A673 (cell line): Measurements from ENCODE around the gene RPL6. TPM values are rescaled to one million over a fixed set of nuclear protein-coding genes. Genes with fewer than 3 reads are reported as not detected.

Experiments used
- BruUV-seq: library from RNA; stranded (reverse); fragments of 400-500 nt; replicated peaks from 2 replicates; lab custom pipeline; 2021; lab: Mats Ljungman, UMichigan
- CTCF ChIA-PET: fragments of 300-600 bp; sonication (Branson Sonifier 250); formaldehyde crosslinking; loops from one replicate; lab custom pipeline; 2022; ENCODE audit warnings: antibody characterized with exemption; lab: Charles Lee
- POLR2A ChIA-PET: fragments of 300-600 bp; sonication (Branson Sonifier 250); formaldehyde crosslinking; loops from one replicate; lab custom pipeline; 2022; ENCODE audit warnings: antibody characterized with exemption; ENCODE audit not compliant: low non-redundant PET; lab: Charles Lee
- DNase-seq: peaks from one replicate; pipeline ENCODE4 v3.0.0-alpha.2; 2015; ENCODE audit warnings: low spot score
- H3K27ac ChIP-seq: fragments of 200-600 bp; sonication (generic); 2 replicates; pipeline ENCODE4 v1.5.1; 2016; ENCODE audit warnings: mixed run types, low read depth, mild to moderate bottlenecking, mixed read lengths, antibody characterized with exemption, low read length; ENCODE audit not compliant: poor library complexity, severe bottlenecking
- H3K27me3 ChIP-seq: fragments of 200-600 bp; sonication (generic); replicated peaks from 2 replicates; pipeline ENCODE4 v1.6.1; 2017; ENCODE audit warnings: mixed run types, low read depth, mild to moderate bottlenecking, mixed read lengths, antibody characterized with exemption, low read length; ENCODE audit not compliant: insufficient read depth, poor library complexity
- H3K36me3 ChIP-seq: fragments of 200-600 bp; sonication (generic); 2 replicates; pipeline ENCODE4 v1.6.1; 2016; ENCODE audit warnings: mixed run types, mild to moderate bottlenecking, mixed read lengths, antibody characterized with exemption, low read length; ENCODE audit not compliant: insufficient read depth, poor library complexity, severe bottlenecking
- H3K4me1 ChIP-seq: fragments of 200-600 bp; sonication (generic); 2 replicates; pipeline ENCODE4 v1.6.1; 2017; ENCODE audit warnings: mixed run types, mild to moderate bottlenecking, mixed read lengths, antibody characterized with exemption, low read length; ENCODE audit not compliant: insufficient read depth, poor library complexity, severe bottlenecking
- H3K4me3 ChIP-seq: fragments of 200-600 bp; sonication (generic); 2 replicates; pipeline ENCODE4 v1.5.1; 2016; ENCODE audit warnings: low read depth, mixed run types, mild to moderate bottlenecking, mixed read lengths, low read length; ENCODE audit not compliant: poor library complexity, severe bottlenecking
- H3K9me3 ChIP-seq: fragments of 200-600 bp; sonication (generic); 2 replicates; pipeline ENCODE4 v1.6.1; 2016; ENCODE audit warnings: mixed run types, low read depth, mild to moderate bottlenecking, mixed read lengths, antibody characterized with exemption, low read length; ENCODE audit not compliant: poor library complexity, severe bottlenecking
- EZH2 ChIP-seq: fragments of 200-600 bp; sonication (generic); IDR thresholded peaks from 2 replicates; pipeline ENCODE4 v1.6.1; 2017; ENCODE audit warnings: borderline replicate concordance, low read depth, mild to moderate bottlenecking, mixed read lengths, antibody characterized with exemption, low read length; ENCODE audit not compliant: poor library complexity, severe bottlenecking
- intact Hi-C: fragments of 100-400 bp; cut with micrococcal nuclease; formaldehyde crosslinking; loops from one replicate; pipeline ENCODE4 v1.10.0; 2022; ENCODE audit not compliant: unreplicated experiment
- total RNA-seq: library from RNA; stranded (reverse); gene quantifications from 2 replicates; pipeline ENCODE4 v1.2.3, GENCODE V29; 2021
- TF ChIP-seq, protein P1 (sequence below): fragments of 300-800, 200-600 bp; sonication (generic); conservative IDR thresholded peaks from 2 replicates; pipeline ENCODE4 v1.5.1; 2017; ENCODE audit warnings: low read depth, mild to moderate bottlenecking, antibody characterized with exemption, low read length, moderate library complexity, mixed read lengths

Gene RPL6
- total RNA-seq, 1 experiment from 2014 or later: 1,605 TPM

GRCh38 chr12:112361271-112361670 lies 48.1 kb downstream of the RPL6 start:
- no peak overlapping the region for H3K4me3 ChIP-seq
- no peak overlapping the region for H3K27ac ChIP-seq
- no peaks in the 10 kb centered on the region for H3K36me3 ChIP-seq
- H3K9me3 ChIP-seq: no peaks in the 10 kb centered on the region
- no TSS peak for BruUV-seq
- no peaks in the 10 kb centered on the region for H3K4me1 ChIP-seq
- H3K27me3 ChIP-seq: no peaks in the 10 kb centered on the region
- ChIA-PET CTCF (no interaction called here), POLR2A (no interaction called here)
- intact Hi-C loops: no loop called here
- TF ChIP-seq EZH2: no peak
- TF ChIP-seq, protein P1, sequence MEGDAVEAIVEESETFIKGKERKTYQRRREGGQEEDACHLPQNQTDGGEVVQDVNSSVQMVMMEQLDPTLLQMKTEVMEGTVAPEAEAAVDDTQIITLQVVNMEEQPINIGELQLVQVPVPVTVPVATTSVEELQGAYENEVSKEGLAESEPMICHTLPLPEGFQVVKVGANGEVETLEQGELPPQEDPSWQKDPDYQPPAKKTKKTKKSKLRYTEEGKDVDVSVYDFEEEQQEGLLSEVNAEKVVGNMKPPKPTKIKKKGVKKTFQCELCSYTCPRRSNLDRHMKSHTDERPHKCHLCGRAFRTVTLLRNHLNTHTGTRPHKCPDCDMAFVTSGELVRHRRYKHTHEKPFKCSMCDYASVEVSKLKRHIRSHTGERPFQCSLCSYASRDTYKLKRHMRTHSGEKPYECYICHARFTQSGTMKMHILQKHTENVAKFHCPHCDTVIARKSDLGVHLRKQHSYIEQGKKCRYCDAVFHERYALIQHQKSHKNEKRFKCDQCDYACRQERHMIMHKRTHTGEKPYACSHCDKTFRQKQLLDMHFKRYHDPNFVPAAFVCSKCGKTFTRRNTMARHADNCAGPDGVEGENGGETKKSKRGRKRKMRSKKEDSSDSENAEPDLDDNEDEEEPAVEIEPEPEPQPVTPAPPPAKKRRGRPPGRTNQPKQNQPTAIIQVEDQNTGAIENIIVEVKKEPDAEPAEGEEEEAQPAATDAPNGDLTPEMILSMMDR: no peak
- no peak for DNase-seq

DNA sequence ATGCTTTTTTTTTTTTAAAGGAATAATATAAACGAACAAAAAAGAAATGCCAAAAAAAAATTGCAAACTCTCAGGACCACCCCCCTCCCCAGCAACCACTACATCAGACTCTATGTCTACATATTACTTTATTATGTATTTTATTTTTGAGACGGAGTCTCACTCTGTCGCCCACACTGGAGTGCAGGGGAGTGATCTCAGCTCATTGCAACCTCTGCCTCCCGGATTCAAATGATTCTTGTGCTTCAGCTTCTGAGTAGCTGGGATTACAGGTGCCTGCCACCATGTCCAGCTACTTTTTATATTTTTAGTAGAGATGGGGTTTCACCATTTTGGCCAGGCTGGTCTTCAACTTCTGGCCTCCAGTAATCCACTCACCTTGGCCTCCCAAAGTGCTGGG lies 50.1 kb downstream of the RPL6 start:
- no peaks in the 10 kb centered on the region for H3K4me1 ChIP-seq
- H3K27me3 ChIP-seq: no peaks in the 10 kb centered on the region
- H3K36me3 ChIP-seq: no peaks in the 10 kb centered on the region
- TF ChIP-seq, protein P1: no peak
- no peak for TF ChIP-seq EZH2
- no peaks in the 10 kb centered on the region for H3K9me3 ChIP-seq
- H3K4me3 ChIP-seq: no peak overlapping the region
- ChIA-PET CTCF (no interaction called here), POLR2A (no interaction called here)
- BruUV-seq: no TSS peak
- DNase-seq: no peak
- intact Hi-C loops: no loop called here
- H3K27ac ChIP-seq: no peak overlapping the region

DNA sequence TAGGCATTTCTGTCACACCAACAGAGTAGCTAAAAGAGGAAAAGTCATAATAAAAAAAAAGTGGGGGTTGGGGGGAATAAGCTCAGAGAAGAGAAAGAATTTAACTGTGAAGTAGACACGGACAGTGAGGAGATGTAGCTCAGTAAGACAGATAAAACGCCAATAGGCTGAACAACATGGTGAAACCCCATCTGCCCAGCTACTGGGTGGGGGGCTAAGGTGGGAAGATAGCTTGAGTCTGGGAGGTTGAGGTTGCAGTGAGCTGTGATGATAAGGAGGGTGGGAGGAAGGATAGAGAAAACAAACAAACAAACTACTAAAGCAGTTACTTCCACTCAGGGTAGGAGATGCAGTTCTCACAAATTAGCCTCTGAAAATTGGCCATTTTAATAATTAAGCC lies 52.2 kb downstream of the RPL6 start:
- H3K36me3 ChIP-seq: no peaks in the 10 kb centered on the region
- H3K9me3 ChIP-seq: no peaks in the 10 kb centered on the region
- intact Hi-C loops: no loop called here
- BruUV-seq: no TSS peak
- no peak for TF ChIP-seq EZH2
- TF ChIP-seq, protein P1: no peak
- no peaks in the 10 kb centered on the region for H3K4me1 ChIP-seq
- no peak for DNase-seq
- no peak overlapping the region for H3K27ac ChIP-seq
- no peak overlapping the region for H3K4me3 ChIP-seq
- ChIA-PET POLR2A (no interaction called here), CTCF (no interaction called here)
- H3K27me3 ChIP-seq: no peaks in the 10 kb centered on the region

Other genes starting within 250 kb of the RPL6 start
- gene HECTD4, start 27.2 kb downstream of the RPL6 start, total RNA-seq: 45.3 and 52.1 TPM in 2 replicates
- 157 and 158 TPM in 2 replicates for gene PTPN11, start 9.3 kb upstream of the RPL6 start, total RNA-seq